ENCODE measurements around the gene SPTA1.

GRCh38 chr1:158564608-158565007, 121.9 kb downstream of the SPTA1 start:
- TF ChIP-seq CTCF (IDR thresholded peaks at IDR 0.05; ENCODE audit: poor library complexity) (no peak), EZH2phosphoT487 (IDR thresholded peaks at IDR 0.05; ENCODE audit: low read depth, severe bottlenecking, unreplicated experiment) (no peak)
